Fibroblast of skin of scalp (primary cell): ENCODE measurements around the gene PRR11.
"Not testable (repeated sequence)": the region's sequence is repeated elsewhere in the genome, so short reads cannot be mapped to it uniquely, and the experiment has no call there.

Experiments used
- DNase-seq: peaks from one replicate; pipeline ENCODE4 v3.0.0-alpha.2; 2013

The PRR11 gene

GRCh38 chr17:59220328-59221158, 65.0 kb downstream of the PRR11 start, which contains the start of gene GDPD1:
Gene GDPD1 (plus strand): TSS chr17:59220511. CDS start chr17:59220610, 99 bp downstream.
- peak; percentile 91 for DNase-seq

DNA sequence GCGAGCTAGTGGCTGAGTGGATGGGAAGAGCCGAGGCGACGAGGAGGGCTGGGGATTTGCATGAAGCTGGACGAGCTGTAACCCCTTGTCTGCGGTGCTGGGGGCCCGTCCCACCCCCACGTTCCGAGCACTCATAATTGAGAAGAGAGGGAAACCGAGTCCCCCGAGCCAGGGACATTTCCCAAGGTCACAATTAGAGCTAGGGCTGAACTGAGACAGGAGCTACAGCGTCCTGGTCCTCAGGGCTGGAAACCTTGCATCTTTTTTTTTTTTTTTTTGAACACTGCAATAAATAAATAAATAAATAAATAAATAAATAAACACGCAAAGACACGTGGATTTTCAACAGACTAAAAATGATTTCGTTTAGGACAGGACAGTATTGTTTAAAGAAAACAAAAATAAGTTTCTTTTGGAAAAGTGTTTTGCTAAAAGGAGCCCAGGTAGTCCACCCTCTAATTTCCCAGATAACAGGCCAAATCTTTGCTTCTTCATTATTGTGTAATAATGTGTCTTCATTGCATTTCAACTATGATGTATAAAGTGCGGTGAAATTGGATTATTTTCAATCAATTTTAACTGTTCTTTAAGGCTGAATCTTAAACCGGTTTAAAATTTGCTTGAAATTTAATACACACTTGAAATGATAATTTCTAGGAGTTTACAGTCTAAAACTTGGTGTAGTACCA, 65.8 kb downstream of the PRR11 start:
- no peak for DNase-seq

DNA sequence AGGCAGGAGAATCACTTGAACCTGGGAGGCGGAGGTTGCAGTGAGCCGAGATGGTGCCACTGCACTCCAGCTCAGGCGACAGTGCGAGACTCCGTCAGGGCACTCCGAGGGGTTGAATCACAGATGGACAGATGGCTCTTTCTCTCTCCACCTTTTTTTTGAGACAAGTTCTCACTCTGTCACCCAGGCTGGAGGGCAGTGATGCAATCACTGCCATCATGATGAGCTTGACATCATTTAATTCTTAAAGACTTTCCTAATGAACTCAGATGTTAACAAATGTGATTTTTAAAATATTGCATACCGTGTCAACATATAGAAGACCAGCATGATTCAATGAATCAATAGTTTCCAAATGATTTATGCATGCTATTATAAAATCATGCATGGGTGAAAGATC, 68.3 kb downstream of the PRR11 start:
- no peak for DNase-seq

DNA sequence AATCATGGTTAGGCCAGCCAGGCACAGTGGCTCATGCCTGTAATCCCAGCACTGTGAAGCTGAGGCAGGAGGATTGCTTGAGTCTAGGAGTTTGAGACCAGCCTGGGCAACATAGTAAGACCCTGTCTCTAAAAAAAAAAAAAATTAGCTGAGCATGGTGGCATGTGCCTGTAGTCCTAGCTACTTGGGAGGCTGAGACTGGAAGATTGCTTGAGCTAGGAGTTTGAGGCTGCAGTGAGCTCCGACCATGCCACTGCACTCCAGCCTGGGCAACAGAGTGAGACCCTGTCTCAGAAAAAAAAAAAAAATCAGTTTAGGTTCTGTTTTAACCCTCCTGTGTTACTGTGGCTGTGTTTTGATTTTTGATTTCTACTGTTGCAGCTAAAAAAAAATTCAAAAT, 73.0 kb downstream of the PRR11 start:
- DNase-seq, result not testable (repeated sequence)

GRCh38 chr17:59230764-59231163, 75.2 kb downstream of the PRR11 start:
- no peak for DNase-seq

- DNase-seq, result no peak
These were observed 79.1 kb downstream of the PRR11 start for GRCh38 chr17:59234631-59235030.

DNA sequence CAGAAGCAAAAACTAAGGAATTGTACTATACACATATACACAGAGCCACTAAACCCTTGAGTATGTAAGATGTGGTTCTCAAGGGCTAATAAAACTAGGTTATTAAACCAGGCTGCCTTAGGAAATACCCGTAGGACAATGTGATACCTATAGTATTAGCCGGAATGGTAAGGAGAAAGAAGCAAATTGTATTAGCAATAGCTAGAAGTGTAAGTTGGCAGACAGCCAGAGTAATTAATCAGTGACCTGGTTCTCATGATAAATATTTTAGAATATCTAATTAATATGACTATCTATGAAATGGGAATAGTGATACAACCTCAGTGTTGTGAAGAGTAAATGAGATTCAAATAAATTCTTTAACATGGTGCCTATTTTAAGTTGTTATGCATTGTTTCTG, 83.4 kb downstream of the PRR11 start:
- DNase-seq, result no peak

- DNase-seq, result no peak
These were observed 88.5 kb downstream of the PRR11 start for GRCh38 chr17:59244081-59244480.
